ENCODE measurements around the gene NTNG1. TPM values are rescaled to one million over a fixed set of nuclear protein-coding genes. Genes with fewer than 3 reads are reported as not detected.

NTNG1 gene
- total RNA-seq, 2 experiments from 2014 or later = not detected

GRCh38 chr1:107394301-107394700 is 253.5 kb downstream of the NTNG1 start:
- Histone ChIP-seq H3K9me3 (ENCODE audit: control insufficient read depth in 1 of 2, insufficient read depth in 1 of 2, low read length in 2 of 2) (no peaks in the 10 kb centered on the region), H3K27ac (ENCODE audit: low read depth in 1 of 2, low read length in 2 of 2) (no peak overlapping the region), H3K27me3 (ENCODE audit: control insufficient read depth in 1 of 2, insufficient read depth in 2 of 2, low read length in 2 of 2) (no peaks in the 10 kb centered on the region), H3K36me3 (ENCODE audit: insufficient read depth, low read length) (no peaks in the 10 kb centered on the region), H3K4me1 (ENCODE audit: insufficient read depth, low read length) (no peaks in the 10 kb centered on the region), H3K4me3 (ENCODE audit: low read length) (no peak overlapping the region)
- no peak for TF ChIP-seq CTCF (IDR thresholded peaks at IDR 0.05)
- intact Hi-C loops (cut with DNase I, micrococcal nuclease) = no loop called here
- no peaks in the 10 kb centered on the region for H3K9me3 Mint-ChIP-seq
- H3K4me3 Mint-ChIP-seq = no peak overlapping the region
- H3K27me3 Mint-ChIP-seq = peaks cover 4% of the 10 kb centered on the region
- POLR2A ChIA-PET = no interaction called here
- no peak overlapping the region for H3K27ac Mint-ChIP-seq
- no peak for ATAC-seq (ENCODE audit: poor library complexity)
- CTCF ChIA-PET = no interaction called here
- H3K36me3 Mint-ChIP-seq (ENCODE audit: low read depth) = no peaks in the 10 kb centered on the region
- no peaks in the 10 kb centered on the region for H3K4me1 Mint-ChIP-seq (ENCODE audit: low read depth)
- no peak for DNase-seq

DNA sequence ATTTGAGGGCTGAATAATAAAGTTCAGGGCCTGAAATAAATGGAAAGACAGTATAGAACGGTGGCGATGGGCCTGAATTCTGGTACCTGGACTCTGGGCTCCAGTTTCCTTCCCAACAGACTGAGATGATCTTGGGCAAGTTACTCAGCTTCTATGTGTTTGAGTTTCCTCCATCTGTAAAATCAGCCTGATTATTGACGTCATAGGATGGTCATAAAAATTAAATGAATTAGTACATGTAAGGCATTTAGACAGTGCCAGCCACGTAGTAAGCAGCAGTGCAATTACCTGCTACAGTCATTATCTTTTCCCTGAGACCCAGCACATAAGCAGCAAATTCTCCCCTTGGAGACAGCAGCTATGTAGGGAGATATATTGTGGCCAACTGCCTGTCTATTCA is 260.9 kb downstream of the NTNG1 start:
- no peaks in the 10 kb centered on the region for H3K9me3 ChIP-seq (ENCODE audit: control insufficient read depth in 1 of 2, insufficient read depth in 1 of 2, low read length in 2 of 2)
- H3K4me1 ChIP-seq (ENCODE audit: insufficient read depth, low read length) = no peaks in the 10 kb centered on the region
- no peaks in the 10 kb centered on the region for H3K36me3 ChIP-seq (ENCODE audit: insufficient read depth, low read length)
- ATAC-seq (ENCODE audit: poor library complexity) (no peak), DNase-seq (no peak)
- no peaks in the 10 kb centered on the region for H3K27me3 ChIP-seq (ENCODE audit: control insufficient read depth in 1 of 2, insufficient read depth in 2 of 2, low read length in 2 of 2)
- no peak overlapping the region for H3K4me3 ChIP-seq (ENCODE audit: low read length)
- H3K9me3 Mint-ChIP-seq = no peaks in the 10 kb centered on the region
- intact Hi-C loops (cut with DNase I, micrococcal nuclease) = no loop called here
- ChIA-PET POLR2A (no interaction called here), CTCF (no interaction called here)
- peaks cover 11% of the 10 kb centered on the region for H3K27me3 Mint-ChIP-seq
- no peak overlapping the region for H3K27ac ChIP-seq (ENCODE audit: low read depth in 1 of 2, low read length in 2 of 2)
- H3K4me1 Mint-ChIP-seq (ENCODE audit: low read depth) = no peaks in the 10 kb centered on the region
- H3K4me3 Mint-ChIP-seq = no peak overlapping the region
- TF ChIP-seq CTCF (IDR thresholded peaks at IDR 0.05) = no peak
- H3K27ac Mint-ChIP-seq = no peak overlapping the region
- no peaks in the 10 kb centered on the region for H3K36me3 Mint-ChIP-seq (ENCODE audit: low read depth)

DNA sequence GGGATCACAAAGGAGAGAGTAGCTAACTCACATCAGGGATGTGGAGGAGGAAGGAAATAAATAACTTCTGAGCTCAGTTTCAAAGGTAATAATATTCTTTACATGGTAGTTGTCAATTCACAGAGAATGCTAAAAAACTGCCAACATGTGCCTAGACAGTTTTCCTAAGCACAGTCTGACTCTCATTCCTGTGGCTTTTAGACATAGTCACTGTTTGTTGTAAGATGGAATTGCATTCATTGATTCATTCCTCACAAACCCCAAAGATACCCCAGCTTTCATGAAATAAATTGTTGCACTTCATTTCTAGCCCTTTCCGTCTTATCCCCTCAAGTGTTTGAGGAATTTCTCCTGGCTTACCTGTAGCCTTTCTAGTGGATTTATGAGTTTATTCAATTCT is 263.9 kb downstream of the NTNG1 start:
- no peak overlapping the region for H3K4me3 ChIP-seq (ENCODE audit: low read length)
- intact Hi-C loops (cut with DNase I, micrococcal nuclease) = no loop called here
- no peaks in the 10 kb centered on the region for H3K9me3 ChIP-seq (ENCODE audit: control insufficient read depth in 1 of 2, insufficient read depth in 1 of 2, low read length in 2 of 2)
- no peaks in the 10 kb centered on the region for H3K36me3 ChIP-seq (ENCODE audit: insufficient read depth, low read length)
- H3K27ac ChIP-seq (ENCODE audit: low read depth in 1 of 2, low read length in 2 of 2) = no peak overlapping the region
- ATAC-seq (ENCODE audit: poor library complexity) (no peak), DNase-seq (no peak)
- H3K4me1 Mint-ChIP-seq (ENCODE audit: low read depth) = no peaks in the 10 kb centered on the region
- H3K27me3 ChIP-seq (ENCODE audit: control insufficient read depth in 1 of 2, insufficient read depth in 2 of 2, low read length in 2 of 2) = no peaks in the 10 kb centered on the region
- no peaks in the 10 kb centered on the region for H3K4me1 ChIP-seq (ENCODE audit: insufficient read depth, low read length)
- no peaks in the 10 kb centered on the region for H3K9me3 Mint-ChIP-seq
- H3K27ac Mint-ChIP-seq = no peak overlapping the region
- H3K36me3 Mint-ChIP-seq (ENCODE audit: low read depth) = no peaks in the 10 kb centered on the region
- H3K27me3 Mint-ChIP-seq = peaks cover 11% of the 10 kb centered on the region
- H3K4me3 Mint-ChIP-seq = no peak overlapping the region
- no peak for TF ChIP-seq CTCF (IDR thresholded peaks at IDR 0.05)
- ChIA-PET CTCF (no interaction called here), POLR2A (no interaction called here)

Measured in CD4-positive, alpha-beta T cell (primary cell).